ENCODE results near the gene KDM4B. TPM values are rescaled to one million over a fixed set of nuclear protein-coding genes. Genes with fewer than 3 reads are reported as not detected.

KDM4B gene
- total and polyA plus RNA-seq, 3 donors from 2014 or later: 33.3 to 72.7 (median 67.7) TPM

GRCh38 chr19:4955274-4955673 is 13.6 kb upstream of the KDM4B start:
- no peaks in the 10 kb centered on the region for H3K27me3 ChIP-seq
- TF ChIP-seq, protein P1, sequence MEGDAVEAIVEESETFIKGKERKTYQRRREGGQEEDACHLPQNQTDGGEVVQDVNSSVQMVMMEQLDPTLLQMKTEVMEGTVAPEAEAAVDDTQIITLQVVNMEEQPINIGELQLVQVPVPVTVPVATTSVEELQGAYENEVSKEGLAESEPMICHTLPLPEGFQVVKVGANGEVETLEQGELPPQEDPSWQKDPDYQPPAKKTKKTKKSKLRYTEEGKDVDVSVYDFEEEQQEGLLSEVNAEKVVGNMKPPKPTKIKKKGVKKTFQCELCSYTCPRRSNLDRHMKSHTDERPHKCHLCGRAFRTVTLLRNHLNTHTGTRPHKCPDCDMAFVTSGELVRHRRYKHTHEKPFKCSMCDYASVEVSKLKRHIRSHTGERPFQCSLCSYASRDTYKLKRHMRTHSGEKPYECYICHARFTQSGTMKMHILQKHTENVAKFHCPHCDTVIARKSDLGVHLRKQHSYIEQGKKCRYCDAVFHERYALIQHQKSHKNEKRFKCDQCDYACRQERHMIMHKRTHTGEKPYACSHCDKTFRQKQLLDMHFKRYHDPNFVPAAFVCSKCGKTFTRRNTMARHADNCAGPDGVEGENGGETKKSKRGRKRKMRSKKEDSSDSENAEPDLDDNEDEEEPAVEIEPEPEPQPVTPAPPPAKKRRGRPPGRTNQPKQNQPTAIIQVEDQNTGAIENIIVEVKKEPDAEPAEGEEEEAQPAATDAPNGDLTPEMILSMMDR (IDR thresholded peaks at IDR 0.05): no peak
- no peak for TF ChIP-seq POLR2A (IDR thresholded peaks at IDR 0.05)
- 91 to 96% methylated on average over 9 to 10 of the region's 10 CpGs for WGBS, 2 donors
- no peak overlapping the region for H3K4me3 ChIP-seq
- H3K27ac ChIP-seq: no peak overlapping the region
- no peaks in the 10 kb centered on the region for H3K36me3 ChIP-seq (ENCODE audit: low read depth, missing control alignments)
- intact Hi-C loops (cut with DNase I; ENCODE audit: low total_unique reads): no loop called here
- no peaks in the 10 kb centered on the region for H3K4me1 ChIP-seq
- DNase-seq: no peak
- H3K9me3 ChIP-seq: no peaks in the 10 kb centered on the region

DNA sequence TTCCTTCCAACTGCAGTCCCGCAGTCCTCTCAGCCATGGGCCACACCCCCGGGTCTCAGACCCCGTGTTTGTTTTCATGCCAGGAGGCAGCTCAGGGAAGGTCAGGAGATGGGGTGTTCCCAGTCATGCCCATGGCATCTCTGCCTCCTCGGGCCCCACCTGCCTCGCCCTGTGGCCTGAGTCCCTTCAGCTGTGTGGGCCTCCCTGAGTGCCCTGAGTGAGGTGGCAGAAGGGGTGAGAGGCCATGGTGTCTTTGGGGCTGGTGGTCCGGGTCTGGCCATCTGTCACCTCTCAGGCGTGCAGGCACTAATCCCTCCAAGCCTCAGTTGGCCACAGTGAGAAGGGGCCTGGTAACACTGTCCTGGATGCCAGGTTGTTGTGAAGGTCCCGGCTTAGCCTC is 10.9 kb upstream of the KDM4B start:
- no peaks in the 10 kb centered on the region for H3K27me3 ChIP-seq
- DNase-seq: no peak
- H3K4me1 ChIP-seq: no peaks in the 10 kb centered on the region
- TF ChIP-seq, protein P1 (IDR thresholded peaks at IDR 0.05): no peak
- no peak for TF ChIP-seq POLR2A (IDR thresholded peaks at IDR 0.05)
- no peaks in the 10 kb centered on the region for H3K9me3 ChIP-seq
- WGBS, 2 donors: 93% methylated on average over 7 to 8 of the region's 8 CpGs
- H3K4me3 ChIP-seq: no peak overlapping the region
- intact Hi-C loops (cut with DNase I; ENCODE audit: low total_unique reads): no loop called here
- no peaks in the 10 kb centered on the region for H3K36me3 ChIP-seq (ENCODE audit: low read depth, missing control alignments)
- no peak overlapping the region for H3K27ac ChIP-seq

DNA sequence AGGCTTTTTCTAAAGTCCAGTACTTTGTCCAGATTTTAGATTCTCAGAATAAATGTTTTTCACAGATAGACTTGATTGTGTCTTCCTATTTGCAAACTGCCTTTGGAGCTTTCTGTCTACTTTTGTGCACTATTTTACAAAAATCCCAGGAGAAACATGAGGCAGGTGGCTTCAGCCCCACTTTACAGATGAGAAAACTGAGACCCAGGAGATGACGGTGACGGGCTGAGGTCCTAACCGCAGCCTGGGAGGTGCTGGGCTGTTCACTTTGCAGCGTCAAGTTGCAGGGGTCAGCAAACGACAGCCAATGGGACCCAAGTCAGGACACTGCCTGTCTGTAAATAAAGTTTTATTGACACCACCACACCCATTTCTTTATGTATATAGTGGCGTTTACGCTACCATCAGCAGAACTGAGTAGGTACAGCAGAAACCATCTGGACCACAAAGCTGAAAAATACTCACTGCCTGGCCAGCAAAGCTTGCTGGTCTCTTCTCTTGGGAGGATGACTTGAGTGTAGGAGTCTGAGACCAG is 6.8 kb upstream of the KDM4B start:
- Histone ChIP-seq H3K27me3 (no peaks in the 10 kb centered on the region), H3K4me1 (no peaks in the 10 kb centered on the region), H3K9me3 (no peaks in the 10 kb centered on the region), H3K36me3 (ENCODE audit: low read depth, missing control alignments) (no peaks in the 10 kb centered on the region), H3K27ac (no peak overlapping the region), H3K4me3 (no peak overlapping the region)
- 95 to 96% methylated on average over 7 of the region's 7 CpGs for WGBS, 2 donors
- no peak for DNase-seq
- intact Hi-C loops (cut with DNase I; ENCODE audit: low total_unique reads): no loop called here
- TF ChIP-seq POLR2A (IDR thresholded peaks at IDR 0.05): no peak
- TF ChIP-seq, protein P1 (IDR thresholded peaks at IDR 0.05): no peak

DNA sequence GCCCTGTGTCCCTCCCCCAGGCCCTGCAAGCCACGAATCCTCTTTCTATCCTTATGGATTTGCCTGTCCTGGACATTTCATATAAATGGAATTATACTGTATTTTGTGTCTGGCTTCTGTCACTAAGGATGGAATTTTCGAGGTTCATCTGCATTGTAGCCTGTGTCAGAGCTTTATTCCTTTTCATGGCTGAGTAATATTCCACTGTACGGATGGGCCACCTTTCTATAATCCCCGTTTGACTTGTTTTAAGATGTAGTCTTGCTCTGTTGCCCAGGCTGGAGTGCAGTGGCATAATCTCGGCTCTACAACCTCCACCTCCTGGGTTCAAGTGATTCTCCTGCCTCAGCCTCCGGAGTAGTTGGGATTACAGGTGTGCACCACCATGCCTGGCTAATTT is 3.9 kb upstream of the KDM4B start:
- no peak for DNase-seq
- Histone ChIP-seq H3K4me3 (no peak overlapping the region), H3K4me1 (peaks cover 6% of the 10 kb centered on the region), H3K27me3 (no peaks in the 10 kb centered on the region), H3K9me3 (no peaks in the 10 kb centered on the region), H3K36me3 (ENCODE audit: low read depth, missing control alignments) (no peaks in the 10 kb centered on the region), H3K27ac (no peak overlapping the region)
- intact Hi-C loops (cut with DNase I; ENCODE audit: low total_unique reads): no loop called here
- 88 to 98% methylated on average over 6 of the region's 6 CpGs for WGBS, 2 donors
- no peak for TF ChIP-seq POLR2A (IDR thresholded peaks at IDR 0.05)
- TF ChIP-seq, protein P1 (IDR thresholded peaks at IDR 0.05): no peak

DNA sequence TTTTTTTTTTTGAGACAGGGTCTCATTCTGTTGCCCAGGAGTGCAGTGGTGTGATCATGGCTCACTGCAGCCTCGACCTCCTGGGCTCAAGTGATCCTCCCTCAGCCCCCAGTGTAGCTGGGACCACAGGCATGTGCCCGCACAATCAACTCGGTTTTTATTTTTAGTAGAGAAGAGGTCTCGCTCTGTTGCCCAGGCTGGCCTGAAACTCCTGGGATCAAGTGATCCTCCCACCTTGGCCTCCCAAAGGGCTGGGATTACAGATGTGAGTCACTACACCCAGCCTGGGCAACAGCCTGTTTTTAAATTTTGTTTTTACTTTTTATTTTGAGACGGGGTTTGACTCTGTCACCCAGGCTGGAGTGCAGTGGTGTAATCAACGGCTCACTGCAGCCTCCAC is 2.3 kb upstream of the KDM4B start:
- DNase-seq: no peak
- Histone ChIP-seq H3K36me3 (ENCODE audit: low read depth, missing control alignments) (no peaks in the 10 kb centered on the region), H3K9me3 (no peaks in the 10 kb centered on the region), H3K27me3 (no peaks in the 10 kb centered on the region), H3K4me1 (peaks cover 21% of the 10 kb centered on the region), H3K4me3 (no peak overlapping the region), H3K27ac (no peak overlapping the region)
- no peak for TF ChIP-seq POLR2A (IDR thresholded peaks at IDR 0.05)
- intact Hi-C loops (cut with DNase I; ENCODE audit: low total_unique reads): no loop called here
- 79 to 94% methylated on average over 6 of the region's 6 CpGs for WGBS, 2 donors
